RWPE2 (cell line): Measurements from ENCODE around the gene DNAH2.
A peak's percentile ranks its signal among the peaks of the same experiment; 100 is the strongest.

Experiments used
- ATAC-seq: fragments of 200-7000 bp; cut with Tn5 transposase; 3 replicates; pipeline ENCODE4 v1.9.1; 2021; ENCODE audit warnings: low read depth
- DNase-seq: peaks from one replicate; pipeline ENCODE4 v3.0.0-alpha.2; 2020; ENCODE audit warnings: low spot score
- H3K27ac ChIP-seq: fragments of 450-650 bp; 2 replicates; pipeline ENCODE4 v1.5.1; 2017; ENCODE audit warnings: mild to moderate bottlenecking; ENCODE audit not compliant: poor library complexity, severe bottlenecking
- H3K27me3 ChIP-seq: fragments of 250-450 bp; sonication (Bioruptor Pico); 2 replicates; pipeline ENCODE4 v1.5.1; 2021; ENCODE audit warnings: mild to moderate bottlenecking, moderate library complexity; ENCODE audit not compliant: insufficient read depth, poor library complexity, severe bottlenecking
- H3K36me3 ChIP-seq: fragments of 250-450 bp; sonication (Bioruptor Pico); 2 replicates; pipeline ENCODE4 v1.5.1; 2020; ENCODE audit warnings: low read depth, mild to moderate bottlenecking, moderate library complexity
- H3K4me1 ChIP-seq: fragments of 250-450 bp; sonication (Bioruptor Pico); 2 replicates; pipeline ENCODE4 v1.5.1; 2021; ENCODE audit warnings: mild to moderate bottlenecking, moderate library complexity; ENCODE audit not compliant: insufficient read depth, poor library complexity, severe bottlenecking
- H3K4me3 ChIP-seq: fragments of 250-450 bp; sonication (Bioruptor Pico); 2 replicates; pipeline ENCODE4 v1.5.1; 2021; ENCODE audit warnings: mild to moderate bottlenecking, moderate library complexity; ENCODE audit not compliant: severe bottlenecking
- H3K9me3 ChIP-seq: fragments of 250-450 bp; sonication (Bioruptor Pico); 2 replicates; pipeline ENCODE4 v1.5.1; 2021; ENCODE audit warnings: mild to moderate bottlenecking, moderate library complexity; ENCODE audit not compliant: severe bottlenecking
- CTCF ChIP-seq: fragments of 450-650 bp; IDR thresholded peaks from one replicate; pipeline ENCODE4 v1.5.1; 2017; ENCODE audit warnings: mild to moderate bottlenecking, moderate library complexity; ENCODE audit not compliant: poor library complexity, severe bottlenecking

DNAH2 gene

DNA sequence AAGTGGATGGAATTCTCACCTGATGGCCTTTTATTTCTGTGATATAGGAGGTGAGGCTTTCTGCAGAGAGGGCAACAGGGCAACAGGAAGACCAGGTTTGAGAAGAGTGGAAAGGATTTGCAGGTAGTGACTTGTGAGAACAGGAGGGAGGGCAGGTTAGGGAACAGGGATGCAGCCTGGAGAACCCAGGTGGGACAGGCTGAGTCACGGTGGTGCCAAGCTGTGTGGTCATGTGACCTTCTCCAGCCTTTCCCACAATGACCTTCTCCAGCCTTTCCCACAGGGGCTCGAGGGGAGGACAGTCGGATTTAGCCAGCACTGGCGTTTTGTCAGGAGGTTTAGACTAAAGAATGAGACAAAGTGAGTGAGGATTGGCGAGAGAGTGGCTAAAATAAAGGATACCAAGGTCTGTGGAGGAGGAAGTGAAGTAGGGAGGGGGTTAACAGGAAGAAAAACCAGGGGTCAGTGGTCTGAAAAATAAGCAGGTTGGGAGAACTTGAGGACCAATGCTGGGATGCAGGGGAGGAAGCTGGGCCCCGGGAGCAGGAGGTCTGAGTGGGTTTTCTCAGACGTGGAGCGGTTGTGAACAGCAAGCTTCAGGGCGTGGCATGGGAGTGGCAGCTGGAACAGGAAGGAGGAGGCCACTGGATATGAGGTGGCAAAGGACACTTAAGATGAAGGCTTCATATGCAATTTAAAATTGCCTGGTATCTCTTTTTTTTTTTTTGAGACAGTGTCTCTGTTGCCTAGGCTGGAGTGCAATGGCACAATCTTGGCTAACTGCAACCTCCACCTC, 37.7 kb downstream of the DNAH2 start:
- Histone ChIP-seq H3K27me3 (no peaks in the 10 kb centered on the region), H3K4me3 (no peak overlapping the region), H3K36me3 (no peaks in the 10 kb centered on the region), H3K9me3 (peaks cover 1% of the 10 kb centered on the region), H3K27ac (peak overlapping the region; percentile 69), H3K4me1 (peaks cover 20% of the 10 kb centered on the region)
- ATAC-seq (peak; percentile 73), DNase-seq (no peak)
- TF ChIP-seq CTCF, result no peak

DNA sequence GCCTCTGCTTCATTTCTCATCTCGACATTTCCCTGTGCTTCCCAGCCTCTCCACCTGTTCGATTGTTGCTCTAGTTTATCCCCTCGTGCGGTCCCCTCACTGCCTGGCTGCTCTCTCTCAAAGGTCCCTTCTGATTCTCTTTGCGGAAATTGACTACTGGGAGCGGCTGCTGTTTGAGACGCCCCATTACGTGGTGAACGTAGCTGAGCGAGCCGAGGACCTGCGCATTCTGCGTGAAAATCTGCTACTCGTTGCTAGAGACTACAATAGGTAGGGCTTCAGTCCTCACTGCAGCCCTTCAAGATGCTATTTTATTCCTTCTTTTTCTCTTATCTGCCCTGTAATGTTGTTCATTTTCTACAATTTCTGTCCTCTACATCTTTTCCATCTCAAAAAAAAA, 39.4 kb downstream of the DNAH2 start:
- Histone ChIP-seq H3K4me3 (no peak overlapping the region), H3K36me3 (no peaks in the 10 kb centered on the region), H3K4me1 (peaks cover 14% of the 10 kb centered on the region), H3K9me3 (no peaks in the 10 kb centered on the region), H3K27me3 (no peaks in the 10 kb centered on the region), H3K27ac (no peak overlapping the region)
- TF ChIP-seq CTCF, result no peak
- no peak for DNase-seq
- ATAC-seq, result no peak

DNA sequence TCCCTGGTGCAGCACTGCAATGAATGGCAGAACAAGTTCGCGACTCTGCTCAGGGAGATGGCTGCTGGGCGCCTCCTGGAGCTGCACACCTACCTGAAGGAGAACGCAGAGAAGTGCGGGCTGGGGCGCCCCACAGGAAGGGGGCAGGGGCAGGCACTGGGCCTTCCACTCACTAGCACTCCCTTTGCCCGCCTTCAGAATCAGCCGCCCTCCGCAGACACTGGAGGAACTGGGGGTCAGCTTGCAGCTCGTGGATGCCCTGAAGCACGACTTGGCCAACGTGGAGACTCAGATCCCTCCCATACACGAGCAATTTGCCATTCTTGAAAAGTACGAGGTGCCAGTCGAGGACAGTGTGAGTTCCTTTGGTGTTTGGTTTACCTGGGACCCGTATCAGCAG, 46.4 kb downstream of the DNAH2 start:
- Histone ChIP-seq H3K9me3 (no peaks in the 10 kb centered on the region), H3K4me1 (no peaks in the 10 kb centered on the region), H3K27ac (no peak overlapping the region), H3K36me3 (no peaks in the 10 kb centered on the region), H3K27me3 (no peaks in the 10 kb centered on the region), H3K4me3 (no peak overlapping the region)
- ATAC-seq (no peak), DNase-seq (no peak)
- TF ChIP-seq CTCF, result no peak

DNA sequence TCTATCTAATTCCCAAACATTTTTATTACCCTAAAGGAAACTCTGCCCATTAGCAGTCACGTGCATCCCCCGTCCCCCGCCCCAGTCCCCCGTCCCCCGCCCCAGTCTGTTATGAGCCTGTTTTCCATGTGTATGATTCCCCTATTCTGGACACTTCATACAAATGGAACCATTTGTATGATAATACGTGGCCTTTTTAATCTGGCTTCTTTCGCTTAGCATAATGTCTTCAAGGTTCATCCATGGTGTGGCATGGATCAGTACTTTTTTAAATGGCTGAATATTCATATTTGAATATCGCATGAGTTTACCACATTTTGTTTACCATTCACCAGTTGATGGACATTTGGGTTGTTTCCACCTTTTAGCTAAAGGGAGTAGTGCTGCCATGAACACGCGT, 49.5 kb downstream of the DNAH2 start:
- Histone ChIP-seq H3K9me3 (no peaks in the 10 kb centered on the region), H3K4me3 (no peak overlapping the region), H3K36me3 (no peaks in the 10 kb centered on the region), H3K4me1 (no peaks in the 10 kb centered on the region), H3K27me3 (no peaks in the 10 kb centered on the region), H3K27ac (no peak overlapping the region)
- DNase-seq, result no peak
- ATAC-seq, result no peak
- no peak for TF ChIP-seq CTCF

- Histone ChIP-seq H3K9me3 (no peaks in the 10 kb centered on the region), H3K36me3 (no peaks in the 10 kb centered on the region), H3K4me3 (no peak overlapping the region), H3K27ac (no peak overlapping the region), H3K4me1 (no peaks in the 10 kb centered on the region), H3K27me3 (no peaks in the 10 kb centered on the region)
- TF ChIP-seq CTCF, result no peak
- ATAC-seq (no peak), DNase-seq (no peak)
These were observed 50.0 kb downstream of the DNAH2 start for GRCh38 chr17:7767405-7768021.
